ENCODE results near the gene ST6GALNAC4.

GRCh38 chr9:127880143-127880542 lies 36.7 kb downstream of the ST6GALNAC4 start:
- TF ChIP-seq CTCF (IDR thresholded peaks at IDR 0.05; ENCODE audit: low read depth, low read length, poor library complexity, severe bottlenecking) = no peak
- TF ChIP-seq EZH2phosphoT487 (IDR thresholded peaks at IDR 0.05; ENCODE audit: borderline replicate concordance, low read length) = no peak

Measured in DOHH2 (cell line).